Measurements from ENCODE around the gene GALNT12. TPM values are rescaled to one million over a fixed set of nuclear protein-coding genes. Genes with fewer than 3 reads are reported as not detected.

The GALNT12 gene
- total RNA-seq, 1 donor: 1.3 TPM

DNA sequence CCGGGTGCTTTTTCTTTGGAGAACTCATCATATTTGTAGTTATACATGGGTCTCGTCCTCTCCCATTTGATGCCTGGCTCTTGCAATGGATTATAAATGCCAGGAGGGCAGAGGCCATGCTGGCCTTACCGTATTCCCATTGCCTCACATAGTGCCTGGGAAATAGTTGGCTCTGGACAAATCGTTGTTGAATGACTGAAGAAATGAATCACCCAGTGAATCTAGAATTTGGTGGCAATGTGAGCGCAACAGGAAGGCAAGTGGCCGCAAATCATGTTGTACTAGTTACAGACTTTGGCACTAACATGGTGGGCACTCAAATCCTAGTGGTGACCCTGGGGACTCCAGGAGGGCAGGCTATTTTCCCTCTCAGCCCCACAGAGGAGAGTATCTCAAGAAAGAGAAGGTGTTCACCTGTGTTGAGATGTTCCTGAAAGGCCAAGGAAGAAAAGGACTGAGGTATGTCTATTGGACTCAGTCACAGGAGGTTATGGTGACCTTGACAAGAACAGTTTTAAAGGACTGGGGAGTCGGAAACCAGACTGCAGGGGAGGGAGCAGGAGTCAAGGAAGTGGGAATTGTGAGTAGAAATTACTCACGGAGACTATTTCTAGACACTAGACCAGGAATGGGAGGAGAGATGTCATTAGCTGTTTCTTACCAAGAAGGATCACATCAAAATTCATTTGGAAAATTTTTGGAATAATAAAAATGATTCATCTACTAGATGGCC is 74.5 kb downstream of the GALNT12 start:
- no peak for DNase-seq (ENCODE audit: low read depth)
- no peak overlapping the region for H3K4me3 ChIP-seq (ENCODE audit: low read depth, low read length)
- TF ChIP-seq, protein P1, sequence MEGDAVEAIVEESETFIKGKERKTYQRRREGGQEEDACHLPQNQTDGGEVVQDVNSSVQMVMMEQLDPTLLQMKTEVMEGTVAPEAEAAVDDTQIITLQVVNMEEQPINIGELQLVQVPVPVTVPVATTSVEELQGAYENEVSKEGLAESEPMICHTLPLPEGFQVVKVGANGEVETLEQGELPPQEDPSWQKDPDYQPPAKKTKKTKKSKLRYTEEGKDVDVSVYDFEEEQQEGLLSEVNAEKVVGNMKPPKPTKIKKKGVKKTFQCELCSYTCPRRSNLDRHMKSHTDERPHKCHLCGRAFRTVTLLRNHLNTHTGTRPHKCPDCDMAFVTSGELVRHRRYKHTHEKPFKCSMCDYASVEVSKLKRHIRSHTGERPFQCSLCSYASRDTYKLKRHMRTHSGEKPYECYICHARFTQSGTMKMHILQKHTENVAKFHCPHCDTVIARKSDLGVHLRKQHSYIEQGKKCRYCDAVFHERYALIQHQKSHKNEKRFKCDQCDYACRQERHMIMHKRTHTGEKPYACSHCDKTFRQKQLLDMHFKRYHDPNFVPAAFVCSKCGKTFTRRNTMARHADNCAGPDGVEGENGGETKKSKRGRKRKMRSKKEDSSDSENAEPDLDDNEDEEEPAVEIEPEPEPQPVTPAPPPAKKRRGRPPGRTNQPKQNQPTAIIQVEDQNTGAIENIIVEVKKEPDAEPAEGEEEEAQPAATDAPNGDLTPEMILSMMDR (IDR thresholded peaks at IDR 0.05; ENCODE audit: insufficient read depth, low read depth, low read length): no peak

DNA sequence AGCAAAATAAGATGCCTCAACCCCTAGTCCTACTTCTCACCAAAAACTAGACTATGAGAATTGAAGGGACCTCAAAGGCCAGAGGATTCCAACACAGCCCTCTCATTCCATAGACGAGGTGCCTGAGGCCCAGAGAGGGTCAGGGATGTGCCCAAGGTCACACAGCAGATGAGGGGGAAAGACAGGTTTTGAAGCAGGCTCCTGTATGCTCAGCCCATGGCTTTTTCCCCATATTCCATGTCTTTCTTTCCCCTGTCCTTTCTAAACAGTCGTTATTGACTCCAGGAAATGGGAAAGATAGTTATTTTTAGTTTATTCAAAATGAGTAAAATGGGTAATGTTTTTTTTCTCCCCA is 75.1 kb downstream of the GALNT12 start:
- no peak for DNase-seq (ENCODE audit: low read depth)
- TF ChIP-seq, protein P1 (IDR thresholded peaks at IDR 0.05; ENCODE audit: insufficient read depth, low read depth, low read length): no peak

DNA sequence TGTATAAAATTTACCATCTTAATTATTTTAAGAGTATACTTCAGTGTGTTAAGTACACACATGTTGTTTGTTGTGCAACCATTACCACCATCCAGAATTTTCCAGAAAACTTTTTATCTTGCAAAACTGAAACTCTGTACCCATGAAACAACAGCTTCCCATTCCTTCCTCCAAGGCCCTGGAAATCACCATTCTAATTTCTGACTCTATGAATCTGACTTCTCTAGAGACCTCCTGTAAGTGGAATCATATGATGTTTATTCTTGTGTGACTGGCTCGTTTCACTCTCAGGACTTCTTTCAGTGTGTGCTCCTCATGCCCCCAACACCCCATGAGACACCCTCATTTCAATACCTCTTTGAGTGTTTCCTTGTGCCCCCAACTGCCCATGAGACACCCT is 75.8 kb downstream of the GALNT12 start:
- no peak for DNase-seq (ENCODE audit: low read depth)
- no peak overlapping the region for H3K4me3 ChIP-seq (ENCODE audit: low read depth, low read length)
- TF ChIP-seq, protein P1 (IDR thresholded peaks at IDR 0.05; ENCODE audit: insufficient read depth, low read depth, low read length): no peak

More for the DNA sequence above, 75.1 kb downstream of the GALNT12 start:
- no peak overlapping the region for H3K4me3 ChIP-seq (ENCODE audit: low read depth, low read length)

DNA sequence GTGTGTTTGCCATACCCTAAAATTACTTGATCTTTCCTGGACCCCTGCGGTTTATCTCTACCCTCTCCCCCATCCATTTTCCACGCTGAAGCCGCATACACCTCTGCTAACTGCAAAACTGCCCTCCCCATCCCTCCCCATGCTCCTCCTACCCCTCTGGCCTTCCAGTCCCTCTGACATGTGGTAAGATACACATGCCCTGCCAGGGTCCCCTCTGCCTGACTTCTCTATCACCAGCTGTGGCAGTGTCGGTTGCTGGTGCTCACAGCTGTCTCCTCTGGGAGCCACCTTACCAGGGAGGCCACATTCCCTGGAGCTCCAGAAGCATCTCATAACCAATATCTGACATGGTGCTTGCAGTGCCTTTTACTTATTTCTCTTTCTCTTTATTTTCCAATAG is 77.4 kb downstream of the GALNT12 start:
- no peak overlapping the region for H3K4me3 ChIP-seq (ENCODE audit: low read depth, low read length)
- TF ChIP-seq, protein P1 (IDR thresholded peaks at IDR 0.05; ENCODE audit: insufficient read depth, low read depth, low read length): no peak
- DNase-seq (ENCODE audit: low read depth): no peak

DNA sequence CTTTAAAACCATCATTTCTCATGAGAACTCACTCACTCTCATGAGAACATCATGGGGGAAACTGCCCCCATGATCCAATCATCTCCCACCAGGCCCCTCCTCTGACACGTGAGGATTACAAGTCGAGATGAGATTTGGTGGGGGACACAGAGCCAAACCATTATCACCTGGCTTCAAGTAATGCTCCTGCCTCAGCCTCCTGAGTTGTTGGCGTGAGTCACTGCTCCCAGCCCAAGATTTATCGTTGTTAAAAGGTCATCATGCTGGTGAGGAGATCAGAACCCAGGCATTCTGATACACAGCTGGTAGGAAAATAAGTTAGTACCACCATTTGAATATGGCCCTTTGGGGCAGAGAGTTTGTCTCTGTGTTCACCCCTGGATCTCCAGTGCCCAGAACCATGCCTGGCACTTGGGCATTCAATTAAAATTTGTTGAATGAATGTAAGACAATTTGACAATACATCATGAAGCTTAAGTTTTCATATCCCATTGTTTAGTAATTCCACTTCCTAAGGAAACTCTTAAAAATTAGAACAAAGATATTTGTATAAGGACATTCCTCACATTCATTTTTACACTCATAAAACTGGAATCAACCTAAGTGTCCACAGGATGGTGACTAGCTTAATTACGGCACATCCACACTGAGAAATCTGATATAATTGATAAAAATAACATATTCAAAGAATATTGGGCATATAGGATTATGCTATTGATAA is 78.3 kb downstream of the GALNT12 start:
- TF ChIP-seq, protein P1 (IDR thresholded peaks at IDR 0.05; ENCODE audit: insufficient read depth, low read depth, low read length): no peak
- DNase-seq (ENCODE audit: low read depth): no peak

DNA sequence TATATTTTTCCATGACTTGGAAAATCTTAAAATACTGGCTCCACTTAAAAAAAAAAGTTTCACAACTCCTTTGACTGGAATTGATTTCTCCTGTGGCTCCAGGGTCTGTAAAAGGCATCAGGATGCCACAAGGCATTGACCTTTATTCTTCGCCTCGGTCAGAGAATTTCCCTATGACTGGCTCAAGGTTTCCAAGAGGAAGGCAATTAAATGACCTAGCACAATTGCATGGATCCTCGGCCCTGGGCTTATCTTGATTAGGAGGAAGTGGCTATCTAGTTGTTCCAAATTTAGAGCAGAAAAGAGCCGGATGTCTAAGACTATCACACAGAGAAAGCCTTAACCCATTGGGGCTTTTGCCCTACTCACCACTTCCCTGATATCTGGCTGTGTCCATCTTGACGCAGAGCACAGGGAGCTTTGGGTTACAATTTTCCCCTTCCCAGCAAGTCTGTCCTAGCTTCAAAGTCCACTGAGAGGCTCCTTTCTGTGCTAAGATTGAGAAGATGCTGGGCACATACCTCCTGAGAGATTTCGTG is 79.3 kb downstream of the GALNT12 start:
- DNase-seq (ENCODE audit: low read depth): peak; percentile 81
- H3K4me3 ChIP-seq (ENCODE audit: low read depth, low read length): no peak overlapping the region
- TF ChIP-seq, protein P1 (IDR thresholded peaks at IDR 0.05; ENCODE audit: insufficient read depth, low read depth, low read length): no peak

More for the DNA sequence above, 78.3 kb downstream of the GALNT12 start:
- H3K4me3 ChIP-seq (ENCODE audit: low read depth, low read length): no peak overlapping the region
